Fibroblast of villous mesenchyme (primary cell): ENCODE results near the gene RTP5. TPM values are rescaled to one million over a fixed set of nuclear protein-coding genes. Genes with fewer than 3 reads are reported as not detected.

Source experiments
- DNase-seq: peaks from one replicate; pipeline ENCODE4 v3.0.0-alpha.2; 2010; ENCODE audit warnings: low read depth
- H3K4me3 ChIP-seq: 2 replicates; pipeline ENCODE4 v1.5.1; 2011; ENCODE audit warnings: low read depth, mild to moderate bottlenecking, low read length
- total RNA-seq: library from RNA; depleted of rRNA; stranded (reverse); fragments of >200 nt; gene quantifications from 2 replicates; pipeline ENCODE4 v1.2.3, GENCODE V29; 2012
- TF ChIP-seq, protein P1 (sequence below): IDR thresholded peaks from 2 replicates; pipeline ENCODE4 v1.5.1; 2012; ENCODE audit warnings: low read depth, mild to moderate bottlenecking, low read length; ENCODE audit not compliant: insufficient read depth

The RTP5 gene
- total RNA-seq, 1 donor: not detected

DNA sequence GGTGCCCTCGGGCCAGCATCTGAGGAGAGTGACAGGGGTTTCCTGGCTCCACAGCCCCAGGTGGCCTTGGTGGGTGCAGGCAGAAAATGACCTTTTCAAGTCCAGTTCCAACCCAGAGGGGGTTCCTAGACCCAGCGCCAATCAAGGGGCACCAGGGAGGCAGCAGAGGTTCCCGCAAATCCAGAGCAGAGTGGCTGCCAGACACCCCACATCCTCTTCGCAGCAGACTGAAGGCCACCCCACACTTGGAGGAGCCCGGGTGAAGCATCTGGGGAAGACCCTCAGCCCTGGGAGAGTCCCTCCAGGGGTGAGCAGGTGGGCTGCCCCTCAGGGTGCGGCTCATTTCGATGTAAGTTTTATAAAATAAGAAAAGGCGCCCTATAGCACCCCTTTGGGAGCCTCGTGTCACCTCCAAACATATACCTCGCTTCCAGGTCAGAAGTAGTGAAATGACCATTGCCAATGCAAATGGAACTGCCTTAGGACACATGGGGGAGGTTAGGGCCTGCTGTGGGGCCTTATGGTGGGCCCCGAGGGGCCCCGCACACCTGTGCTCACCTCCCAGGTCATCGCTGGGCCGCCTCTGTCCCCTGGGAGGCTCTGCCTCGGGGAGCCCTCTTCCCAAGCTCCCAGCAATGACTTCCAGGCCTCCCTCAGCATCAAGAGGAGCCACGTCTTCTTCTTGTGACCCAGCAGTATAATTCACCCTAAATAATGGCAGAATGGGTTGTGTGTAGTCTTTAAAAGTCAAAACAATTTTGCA lies 11.0 kb downstream of the RTP5 start:
- peak overlapping the region; percentile 73 for H3K4me3 ChIP-seq
- DNase-seq: no peak
- TF ChIP-seq, protein P1, sequence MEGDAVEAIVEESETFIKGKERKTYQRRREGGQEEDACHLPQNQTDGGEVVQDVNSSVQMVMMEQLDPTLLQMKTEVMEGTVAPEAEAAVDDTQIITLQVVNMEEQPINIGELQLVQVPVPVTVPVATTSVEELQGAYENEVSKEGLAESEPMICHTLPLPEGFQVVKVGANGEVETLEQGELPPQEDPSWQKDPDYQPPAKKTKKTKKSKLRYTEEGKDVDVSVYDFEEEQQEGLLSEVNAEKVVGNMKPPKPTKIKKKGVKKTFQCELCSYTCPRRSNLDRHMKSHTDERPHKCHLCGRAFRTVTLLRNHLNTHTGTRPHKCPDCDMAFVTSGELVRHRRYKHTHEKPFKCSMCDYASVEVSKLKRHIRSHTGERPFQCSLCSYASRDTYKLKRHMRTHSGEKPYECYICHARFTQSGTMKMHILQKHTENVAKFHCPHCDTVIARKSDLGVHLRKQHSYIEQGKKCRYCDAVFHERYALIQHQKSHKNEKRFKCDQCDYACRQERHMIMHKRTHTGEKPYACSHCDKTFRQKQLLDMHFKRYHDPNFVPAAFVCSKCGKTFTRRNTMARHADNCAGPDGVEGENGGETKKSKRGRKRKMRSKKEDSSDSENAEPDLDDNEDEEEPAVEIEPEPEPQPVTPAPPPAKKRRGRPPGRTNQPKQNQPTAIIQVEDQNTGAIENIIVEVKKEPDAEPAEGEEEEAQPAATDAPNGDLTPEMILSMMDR: no peak

DNA sequence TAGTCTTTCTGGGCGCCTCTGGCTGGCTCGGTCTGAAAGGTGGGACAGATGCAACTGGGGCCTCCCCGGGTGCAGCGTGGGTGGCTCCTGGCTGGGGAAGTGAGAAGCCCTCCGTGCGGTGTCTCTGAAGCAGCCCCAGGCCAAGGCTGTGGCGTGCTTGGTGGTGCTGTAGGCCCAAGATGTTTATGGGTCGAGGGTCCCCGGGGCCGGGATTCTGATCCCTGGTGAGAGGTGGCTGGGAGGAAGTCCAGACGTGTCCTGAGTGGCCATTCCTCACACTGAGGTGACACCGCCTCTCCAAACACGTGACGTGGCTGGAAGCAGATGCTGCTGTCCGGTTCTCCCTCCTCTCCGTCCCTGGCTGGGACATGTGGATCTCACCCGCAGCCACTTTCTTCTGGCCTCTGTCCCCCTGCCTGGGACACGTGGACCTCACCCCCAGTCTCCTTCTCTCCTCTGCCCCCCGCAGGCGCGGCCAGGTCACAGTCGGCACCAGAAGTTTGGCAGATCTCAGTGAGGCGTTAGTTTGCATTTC lies 12.6 kb downstream of the RTP5 start:
- peak; percentile 14 for DNase-seq
- TF ChIP-seq, protein P1: no peak
- peak overlapping the region; percentile 36 for H3K4me3 ChIP-seq

DNA sequence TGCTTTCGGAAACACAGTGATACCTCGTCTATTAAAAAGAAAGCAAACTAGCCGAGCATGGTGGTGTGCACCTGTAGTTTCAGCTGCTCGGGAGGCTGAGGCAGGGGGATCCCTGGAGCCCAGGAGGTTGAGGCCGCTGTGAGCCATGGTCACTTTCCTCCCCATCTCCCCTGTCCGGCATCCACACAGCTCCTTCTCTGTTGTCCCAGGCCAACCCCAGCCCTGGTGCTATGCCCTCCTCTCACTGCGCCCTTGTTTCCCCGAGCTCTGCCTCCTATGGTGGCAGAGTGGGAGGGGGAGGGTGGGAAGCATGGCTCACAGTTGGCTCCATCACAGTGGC lies 15.4 kb downstream of the RTP5 start:
- no peak for DNase-seq
- no peak overlapping the region for H3K4me3 ChIP-seq
- TF ChIP-seq, protein P1: no peak

DNA sequence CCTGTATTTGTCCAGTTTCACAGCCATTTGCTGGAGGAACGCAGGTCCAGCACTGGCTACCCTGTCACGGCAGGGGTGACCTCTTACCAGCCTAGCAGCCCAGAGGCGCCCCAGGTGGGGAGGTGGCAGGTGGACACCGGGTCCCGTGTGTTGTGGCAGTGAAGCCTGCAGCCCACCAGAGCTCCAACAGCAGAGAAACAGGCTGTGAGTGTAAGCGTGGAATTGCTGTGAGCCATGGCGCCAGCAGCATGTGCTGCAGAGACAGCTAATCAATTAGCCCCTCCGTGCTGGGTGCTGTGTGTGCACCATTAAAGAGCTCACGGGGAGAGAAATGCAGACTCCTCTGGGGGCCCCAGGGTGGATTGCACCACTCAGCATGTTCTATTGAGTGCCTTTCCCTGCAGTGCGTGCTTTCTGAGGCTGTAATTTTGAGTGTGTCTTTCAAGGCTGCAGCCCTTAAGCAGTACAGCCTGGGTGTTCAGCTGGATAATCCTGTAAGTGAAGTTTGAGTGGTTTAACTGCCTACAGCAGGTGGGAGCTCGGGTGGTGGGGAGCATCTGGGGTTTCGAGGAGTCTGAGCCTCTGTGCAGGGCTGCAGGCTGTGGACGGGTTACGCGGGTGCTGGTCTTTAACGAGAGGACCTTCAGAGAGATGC lies 15.9 kb downstream of the RTP5 start:
- DNase-seq: no peak
- H3K4me3 ChIP-seq: no peak overlapping the region
- TF ChIP-seq, protein P1: no peak

DNA sequence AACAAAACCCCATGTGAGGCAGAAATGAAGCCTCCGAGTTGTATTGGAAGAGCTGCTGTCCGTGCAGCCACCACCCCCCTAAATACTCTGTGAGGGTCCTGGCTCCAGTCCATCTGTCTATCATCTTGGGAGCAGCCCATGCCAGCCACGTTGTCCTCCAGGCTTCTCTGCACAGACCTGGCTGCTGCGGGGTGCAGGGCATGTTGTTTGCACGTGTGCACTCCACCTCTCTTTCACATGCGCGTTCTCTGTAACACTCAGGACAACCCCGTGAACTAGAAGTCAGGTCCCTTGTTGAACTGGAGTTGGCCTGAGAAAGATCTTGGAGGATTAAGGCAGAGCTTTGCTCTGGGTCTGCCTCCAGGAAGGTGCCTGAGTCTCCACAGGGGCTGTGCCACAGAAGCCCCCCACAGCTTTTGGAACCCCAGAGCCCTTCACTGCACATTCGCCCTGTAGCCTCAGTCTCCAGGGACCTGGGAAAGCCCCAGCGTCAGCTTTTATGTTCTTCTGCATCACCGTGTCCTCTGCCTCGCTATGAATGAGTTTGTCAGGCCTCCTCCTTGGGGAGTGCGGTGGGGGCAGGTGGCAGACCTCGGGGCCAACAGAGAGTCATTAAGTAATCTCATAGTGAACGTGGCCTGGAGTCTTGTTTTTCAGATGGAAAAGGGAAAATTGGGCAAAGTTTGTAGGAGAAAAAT lies 16.6 kb downstream of the RTP5 start:
- TF ChIP-seq, protein P1: no peak
- DNase-seq: no peak
- no peak overlapping the region for H3K4me3 ChIP-seq

DNA sequence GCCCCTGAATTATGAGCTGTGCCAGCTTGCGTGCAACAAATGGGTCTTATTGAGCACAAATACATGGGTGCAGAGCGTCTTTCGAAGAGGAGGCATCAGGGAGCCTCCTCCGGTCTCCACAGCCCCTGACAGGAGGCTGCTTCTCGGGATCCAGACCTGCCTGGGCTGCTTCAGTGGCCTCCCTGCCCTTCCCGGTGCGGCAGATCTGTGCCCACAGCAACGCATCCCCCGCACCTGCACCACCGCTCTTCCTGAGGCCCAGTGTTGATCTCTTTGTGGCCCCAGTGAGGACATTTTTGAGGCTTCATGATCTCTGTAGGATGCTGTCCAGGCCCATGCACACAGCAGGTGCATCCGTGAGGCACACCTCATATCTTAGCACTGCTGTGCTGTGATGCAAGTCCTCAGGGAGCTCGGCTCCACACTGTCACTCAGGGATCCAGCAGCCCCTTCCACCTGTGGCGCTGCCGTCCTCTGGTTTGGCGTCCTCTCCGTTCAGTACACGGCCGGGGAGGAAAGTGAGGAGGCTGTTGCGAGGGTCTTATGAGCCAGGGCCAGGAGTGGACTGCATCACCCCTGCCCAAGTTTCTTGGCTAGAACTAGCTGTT lies 17.4 kb downstream of the RTP5 start:
- no peak for DNase-seq
- H3K4me3 ChIP-seq: no peak overlapping the region
- TF ChIP-seq, protein P1: no peak
